Activated T-helper 1 cell treated with anti-CD3 and anti-CD28 coated beads, Interleukin-12 subunit alpha, Interleukin-12 subunit beta, Interleukin-2, Interleukin-4 antibody, amounts not matched to agents 30 ng/mL and 10 ng/mL and 1 ng/mL, durations not matched to agents 14 hours and 24 hours and 36 hours (primary cell): Measurements from ENCODE around the gene ADAMTS14. TPM values are rescaled to one million over a fixed set of nuclear protein-coding genes. Genes with fewer than 3 reads are reported as not detected.
A peak's percentile ranks its signal among the peaks of the same experiment; 100 is the strongest.
"Not testable (repeated sequence)": the region's sequence is repeated elsewhere in the genome, so short reads cannot be mapped to it uniquely, and the experiment has no call there.

Source experiments
- DNase-seq: peaks from one replicate; pipeline ENCODE4 v3.0.0; 2021; ENCODE audit warnings: low spot score
- H3K27ac Mint-ChIP-seq: one replicate; pipeline ENCODE4 v1.8.0; 2021; ENCODE audit warnings: mild to moderate bottlenecking, mixed read lengths
- H3K27me3 Mint-ChIP-seq: one replicate; pipeline ENCODE4 v1.8.0; 2022; ENCODE audit warnings: mild to moderate bottlenecking, moderate library complexity, mixed read lengths; ENCODE audit not compliant: insufficient read depth
- H3K36me3 Mint-ChIP-seq: one replicate; pipeline ENCODE4 v1.8.0; 2021; ENCODE audit warnings: low read depth, mixed read lengths
- H3K4me1 Mint-ChIP-seq: one replicate; pipeline ENCODE4 v1.8.0; 2021; ENCODE audit warnings: low read depth, mixed read lengths
- H3K4me3 Mint-ChIP-seq: one replicate; pipeline ENCODE4 v1.8.0; 2021; ENCODE audit warnings: mild to moderate bottlenecking, moderate library complexity, mixed read lengths
- H3K9me3 Mint-ChIP-seq: one replicate; pipeline ENCODE4 v1.8.0; 2021; ENCODE audit warnings: mixed read lengths
- intact Hi-C: fragments of 100-400 bp; cut with micrococcal nuclease; formaldehyde crosslinking; loops from one replicate; pipeline ENCODE4 v1.15.1; 2024
- total RNA-seq: library from RNA; stranded (reverse); gene quantifications from 2 replicates; pipeline ENCODE4 v1.2.3, GENCODE V29; 2022

ADAMTS14 gene
- total RNA-seq, 1 donor from 2014 or later = 0.21 TPM

DNA sequence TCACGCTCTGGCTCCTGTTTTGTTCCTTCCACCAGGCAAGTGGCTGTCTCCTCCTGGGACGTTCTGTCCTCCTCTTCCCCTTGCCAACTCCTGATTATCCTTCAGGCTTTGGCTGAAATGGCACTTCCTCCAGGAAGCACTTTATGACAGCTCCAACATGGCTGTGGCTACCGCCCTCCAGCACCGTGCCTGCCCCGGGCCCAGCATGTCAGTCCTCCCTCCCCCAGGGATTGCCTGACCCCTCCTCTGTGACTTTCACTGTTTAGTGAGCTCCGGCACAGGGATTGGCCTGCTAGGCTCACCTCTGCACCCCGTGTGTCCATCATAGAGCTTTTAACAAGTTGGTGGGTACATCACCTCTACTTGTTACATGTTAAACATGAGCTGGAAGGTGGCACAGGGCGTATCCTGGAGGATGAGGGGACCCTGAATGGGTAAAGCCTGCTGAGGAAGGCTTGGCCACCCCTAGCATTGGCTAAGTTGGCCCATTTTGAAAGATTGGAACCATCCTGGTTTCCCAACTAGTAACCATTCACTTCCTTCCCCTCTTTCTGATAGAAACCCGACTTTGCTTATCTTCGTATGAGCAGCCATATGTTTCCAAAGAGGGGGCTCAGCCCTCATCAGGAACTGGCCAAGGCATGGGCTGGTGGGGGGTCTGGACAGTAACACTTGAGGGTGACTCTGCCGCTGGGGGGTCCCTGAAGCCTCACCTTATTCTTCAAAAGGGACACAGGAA lies 10.5 kb upstream of the ADAMTS14 start:
- no peak for DNase-seq
- Mint-ChIP-seq H3K27ac (no peak overlapping the region), H3K4me3 (no peak overlapping the region), H3K36me3 (no peaks in the 10 kb centered on the region), H3K4me1 (peaks cover 11% of the 10 kb centered on the region), H3K27me3 (peaks cover 14% of the 10 kb centered on the region), H3K9me3 (peaks cover 5% of the 10 kb centered on the region)
- intact Hi-C loops = no loop called here

DNA sequence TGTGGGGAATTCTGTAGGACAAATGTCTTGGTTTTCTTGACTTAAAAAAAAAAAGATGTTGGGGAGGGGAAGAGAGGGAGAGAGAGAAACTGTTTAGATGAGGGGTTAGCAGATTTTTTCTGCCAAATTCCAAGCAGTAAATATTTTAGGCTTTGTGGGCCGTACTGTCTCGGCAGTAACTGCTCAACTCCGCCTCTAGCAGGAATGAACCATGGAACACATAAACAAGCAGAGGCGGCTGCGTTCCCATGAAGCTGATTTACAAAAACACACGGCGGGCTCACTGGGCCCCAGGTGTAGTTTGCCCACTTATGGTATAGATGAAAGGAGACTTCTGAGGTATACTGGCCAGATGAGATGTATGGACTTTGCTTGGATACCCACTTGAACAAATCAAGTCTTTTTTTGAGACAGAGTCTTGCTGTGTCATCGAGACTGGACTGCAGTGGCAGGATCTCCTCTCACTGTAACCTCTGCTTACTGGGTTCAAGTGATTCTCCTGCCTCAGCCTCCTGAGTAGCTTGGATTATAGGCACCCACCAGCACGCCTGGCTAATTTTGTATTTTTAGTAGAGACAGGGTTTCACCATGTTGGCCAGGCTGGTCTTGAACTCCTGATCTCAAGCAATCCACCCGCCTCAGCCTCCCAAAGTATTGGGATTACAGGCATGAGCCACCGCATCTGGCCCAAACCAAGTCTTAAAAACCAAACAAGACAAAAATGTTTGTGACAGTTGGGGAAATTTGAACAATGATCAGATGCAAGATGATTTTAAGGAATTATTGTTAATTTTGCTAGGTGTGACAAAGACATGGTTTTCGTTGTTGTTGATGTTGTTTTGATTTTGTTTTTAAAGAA lies 9.7 kb upstream of the ADAMTS14 start:
- Mint-ChIP-seq H3K27ac (no peak overlapping the region), H3K4me3 (no peak overlapping the region), H3K27me3 (peaks cover 14% of the 10 kb centered on the region), H3K4me1 (peaks cover 3% of the 10 kb centered on the region), H3K36me3 (no peaks in the 10 kb centered on the region), H3K9me3 (peaks cover 5% of the 10 kb centered on the region)
- no peak for DNase-seq
- intact Hi-C loops = no loop called here

DNA sequence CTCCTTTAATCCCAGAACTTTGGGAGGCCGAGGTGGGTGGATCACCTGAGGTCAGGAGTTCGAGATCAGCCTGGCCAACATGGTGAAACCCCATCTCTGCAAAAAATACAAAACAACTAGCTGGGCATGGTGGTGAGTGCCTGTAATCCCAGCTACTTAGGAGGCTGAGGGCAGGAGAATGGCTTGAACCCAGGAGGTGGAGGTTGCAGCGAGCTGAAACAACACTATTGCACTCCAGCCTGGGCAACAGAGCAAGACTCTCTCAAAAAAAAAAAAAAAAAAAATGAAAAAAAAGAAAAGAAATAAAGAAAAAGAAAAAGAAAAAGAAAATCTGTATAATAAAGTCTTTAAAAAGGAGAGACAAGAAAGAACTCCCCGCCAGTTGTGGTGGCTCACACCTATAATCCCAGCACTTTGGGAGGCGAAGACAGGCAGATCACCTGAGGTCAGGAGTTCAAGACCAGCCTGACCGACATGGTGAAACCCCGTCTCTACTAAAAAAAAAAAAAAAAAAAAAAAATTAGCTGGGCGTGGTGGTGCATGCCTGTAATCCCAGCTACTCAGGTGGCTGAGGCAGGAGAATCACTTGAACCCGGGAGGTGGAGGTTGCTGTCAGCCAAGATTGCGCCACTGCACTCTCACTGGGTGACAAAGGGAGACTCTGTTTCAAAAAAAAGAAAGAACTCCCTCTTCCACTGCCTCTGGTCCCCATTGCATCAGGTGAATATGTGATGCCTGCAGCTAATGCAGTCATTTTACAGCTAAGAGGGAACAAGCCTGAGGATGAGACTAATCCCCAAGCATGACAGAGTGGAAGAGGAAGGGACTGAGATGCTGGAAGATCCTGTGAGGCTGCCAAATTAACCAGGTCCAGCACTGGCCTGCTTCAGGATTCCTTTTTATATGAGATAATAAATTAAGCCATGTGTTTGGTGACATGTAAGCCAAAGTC lies 8.6 kb upstream of the ADAMTS14 start:
- intact Hi-C loops, H3K36me3 Mint-ChIP-seq, H3K4me3 Mint-ChIP-seq, H3K4me1 Mint-ChIP-seq, H3K27ac Mint-ChIP-seq, DNase-seq, H3K9me3 Mint-ChIP-seq: not testable (repeated sequence)
- H3K27me3 Mint-ChIP-seq = peaks cover 16% of the 10 kb centered on the region

DNA sequence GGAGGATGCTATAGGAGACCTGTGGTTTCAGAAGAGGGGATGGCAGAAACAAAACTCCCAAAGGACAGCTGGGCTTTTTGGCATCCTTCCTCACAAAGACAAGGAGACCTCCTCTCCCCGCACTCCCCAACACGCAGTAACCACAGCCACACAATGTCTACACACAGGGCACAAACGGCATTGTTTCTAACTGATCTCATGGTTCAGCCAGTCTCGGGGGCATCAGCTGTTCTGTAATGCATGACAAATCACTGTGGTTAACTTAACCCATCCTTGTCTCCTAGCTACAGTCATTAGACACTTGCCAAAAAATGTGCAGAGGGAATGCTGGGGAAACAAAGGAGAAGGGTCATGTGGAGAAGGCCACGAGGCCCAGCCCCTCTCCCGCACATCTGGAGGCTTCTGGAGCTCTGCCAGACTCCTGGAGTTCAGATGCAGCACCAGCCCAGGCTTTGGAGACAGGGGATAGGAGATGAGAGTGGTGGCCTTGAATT lies 7.6 kb upstream of the ADAMTS14 start:
- Mint-ChIP-seq H3K9me3 (no peaks in the 10 kb centered on the region), H3K27me3 (peaks cover 12% of the 10 kb centered on the region), H3K36me3 (no peaks in the 10 kb centered on the region), H3K4me3 (no peak overlapping the region), H3K4me1 (no peaks in the 10 kb centered on the region), H3K27ac (no peak overlapping the region)
- intact Hi-C loops = no loop called here
- DNase-seq = no peak

DNA sequence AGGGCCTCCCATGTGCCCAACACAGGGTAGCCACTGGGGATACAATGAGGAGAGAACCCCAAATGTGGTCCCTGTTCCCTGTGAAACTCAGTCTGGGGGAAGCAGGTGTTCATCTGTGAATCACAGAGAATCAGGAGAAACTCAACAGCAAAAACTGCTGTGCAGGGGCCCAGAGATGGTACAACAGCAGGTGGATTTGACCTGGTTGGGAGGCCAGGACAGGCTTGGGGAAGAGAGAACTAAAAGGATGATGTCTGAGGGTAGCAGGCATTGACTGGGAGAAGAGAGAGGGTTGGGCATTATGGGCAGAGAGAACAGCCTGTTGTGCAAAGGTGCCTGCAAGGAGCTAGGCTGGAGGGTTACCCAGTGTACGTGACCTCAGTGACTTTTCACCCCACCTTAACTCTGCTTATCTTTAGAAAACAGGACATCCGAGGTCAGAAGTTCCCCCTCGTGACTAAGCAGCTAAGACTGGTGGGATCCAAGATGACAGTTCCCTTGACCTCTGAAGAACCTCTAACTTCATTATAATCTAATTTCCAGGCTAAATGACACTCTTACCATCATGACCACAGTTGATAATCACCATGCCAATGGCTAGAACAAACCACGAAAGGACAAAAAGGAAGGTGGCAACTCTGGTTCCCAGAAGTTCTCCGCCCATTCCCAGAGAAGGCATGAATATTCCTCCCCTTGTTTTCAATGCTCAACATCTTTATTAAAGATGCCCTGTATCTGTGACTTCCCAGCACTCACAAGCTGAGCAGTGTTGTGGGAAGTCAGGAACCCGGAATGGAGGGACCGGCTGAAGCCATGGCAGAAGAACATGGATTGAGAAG lies 5.1 kb upstream of the ADAMTS14 start:
- Mint-ChIP-seq H3K27ac (no peak overlapping the region), H3K4me1 (no peaks in the 10 kb centered on the region), H3K4me3 (no peak overlapping the region), H3K9me3 (no peaks in the 10 kb centered on the region), H3K27me3 (peaks cover 28% of the 10 kb centered on the region), H3K36me3 (no peaks in the 10 kb centered on the region)
- intact Hi-C loops = no loop called here
- no peak for DNase-seq

DNA sequence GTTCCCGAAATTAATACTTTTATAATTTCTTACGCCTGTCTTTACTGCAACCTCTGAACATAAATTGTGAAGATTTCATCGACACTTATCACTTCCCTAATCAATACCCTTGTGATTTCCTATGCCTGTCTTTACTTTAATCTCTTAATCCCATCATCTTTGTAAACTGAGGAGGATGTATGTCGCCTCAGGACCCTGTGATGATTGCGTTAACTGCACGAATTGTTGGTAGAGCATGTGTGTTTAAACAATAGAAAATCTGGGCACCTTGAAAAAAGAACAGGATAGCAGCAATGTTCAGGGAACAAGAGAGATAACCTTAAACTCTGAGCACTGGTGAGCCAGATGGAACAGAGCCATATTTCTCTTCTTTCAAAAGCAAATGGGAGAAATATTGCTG lies 4.5 kb upstream of the ADAMTS14 start:
- peaks cover 28% of the 10 kb centered on the region for H3K27me3 Mint-ChIP-seq
- H3K9me3 Mint-ChIP-seq, H3K4me3 Mint-ChIP-seq, H3K36me3 Mint-ChIP-seq, H3K27ac Mint-ChIP-seq, DNase-seq, intact Hi-C loops, H3K4me1 Mint-ChIP-seq: not testable (repeated sequence)

DNA sequence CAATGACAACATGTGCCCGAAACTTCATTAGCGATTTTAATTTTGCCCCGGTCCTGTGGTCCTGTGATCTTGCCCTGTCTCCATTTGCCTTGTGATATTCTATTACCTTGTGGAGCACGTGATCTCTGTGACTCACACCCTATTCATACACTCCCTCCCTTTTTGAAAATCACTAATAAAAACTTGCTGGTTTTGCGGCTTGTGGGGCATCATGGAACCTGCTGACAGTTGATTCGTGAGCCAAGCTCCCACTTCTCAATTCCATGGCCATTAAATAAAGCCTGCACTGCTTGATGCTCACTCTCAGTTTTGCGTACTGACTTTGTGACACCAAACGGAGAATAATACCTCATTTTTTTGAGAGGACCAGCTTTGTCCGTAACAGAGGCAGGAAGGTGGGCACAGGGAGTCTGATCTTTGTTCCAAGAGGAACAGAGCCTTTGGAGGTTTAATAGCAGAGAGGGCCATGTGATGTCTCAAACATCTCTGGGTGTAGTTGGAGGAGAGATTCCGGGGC lies 3.8 kb upstream of the ADAMTS14 start:
- intact Hi-C loops = no loop called here
- H3K4me3 Mint-ChIP-seq = no peak overlapping the region
- no peak overlapping the region for H3K27ac Mint-ChIP-seq
- no peaks in the 10 kb centered on the region for H3K36me3 Mint-ChIP-seq
- no peak for DNase-seq
- no peaks in the 10 kb centered on the region for H3K9me3 Mint-ChIP-seq
- H3K4me1 Mint-ChIP-seq = peaks cover 7% of the 10 kb centered on the region
- peaks cover 33% of the 10 kb centered on the region for H3K27me3 Mint-ChIP-seq

DNA sequence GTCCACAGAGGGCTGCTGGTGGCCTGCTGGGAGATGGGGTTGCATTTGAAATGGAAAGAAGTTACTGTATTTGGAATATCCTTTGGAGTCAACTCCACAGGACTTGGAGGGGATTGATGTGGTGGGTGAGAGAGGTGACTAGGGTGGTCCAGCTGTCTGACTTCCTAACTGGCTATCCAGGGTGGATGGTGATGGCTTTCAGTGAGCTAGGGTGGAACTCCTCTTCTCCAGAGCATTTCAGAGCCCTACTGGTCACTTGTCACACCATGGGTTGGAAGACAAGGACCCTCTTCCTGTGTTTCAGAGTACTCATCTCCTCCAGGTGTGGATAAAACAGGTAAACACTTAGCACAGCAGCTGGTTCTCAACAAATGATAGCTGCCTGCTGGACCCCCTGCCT lies 3.3 kb upstream of the ADAMTS14 start:
- no peak overlapping the region for H3K27ac Mint-ChIP-seq
- DNase-seq = no peak
- H3K4me1 Mint-ChIP-seq = peaks cover 7% of the 10 kb centered on the region
- no peaks in the 10 kb centered on the region for H3K9me3 Mint-ChIP-seq
- no peak overlapping the region for H3K4me3 Mint-ChIP-seq
- H3K36me3 Mint-ChIP-seq = no peaks in the 10 kb centered on the region
- intact Hi-C loops = no loop called here
- H3K27me3 Mint-ChIP-seq = peaks cover 38% of the 10 kb centered on the region

DNA sequence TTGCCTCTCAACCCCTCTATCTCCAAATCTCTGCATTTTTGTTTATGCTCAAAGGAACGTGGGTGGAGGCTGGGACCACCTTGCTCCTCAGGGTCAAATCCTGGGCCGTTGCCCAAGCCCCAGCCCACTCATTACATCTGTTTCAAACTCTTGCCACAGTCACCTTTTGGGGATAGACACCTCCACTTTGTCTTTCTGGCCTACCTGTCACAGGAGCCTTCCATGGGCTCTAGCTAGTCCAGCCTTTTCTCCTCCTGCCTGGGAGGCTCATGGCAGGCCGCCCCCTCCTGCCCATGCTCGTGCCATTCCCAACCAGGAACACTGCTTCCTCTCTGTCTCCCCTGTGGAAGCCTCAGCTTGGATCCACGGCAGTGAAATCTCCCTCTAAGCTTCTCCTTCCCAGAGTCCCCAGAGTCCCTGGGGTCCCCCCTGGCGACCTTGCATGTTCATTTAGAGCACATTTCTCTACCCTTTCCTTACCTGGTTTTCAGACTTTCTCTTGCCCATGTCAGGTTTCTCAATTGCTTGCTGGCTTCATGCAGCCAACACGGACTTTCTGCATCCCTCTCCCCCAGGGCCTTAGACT lies 2.5 kb upstream of the ADAMTS14 start:
- intact Hi-C loops = no loop called here
- no peak overlapping the region for H3K27ac Mint-ChIP-seq
- H3K27me3 Mint-ChIP-seq = peaks cover 35% of the 10 kb centered on the region
- no peaks in the 10 kb centered on the region for H3K9me3 Mint-ChIP-seq
- no peak overlapping the region for H3K4me3 Mint-ChIP-seq
- H3K36me3 Mint-ChIP-seq = no peaks in the 10 kb centered on the region
- DNase-seq = no peak
- H3K4me1 Mint-ChIP-seq = peaks cover 7% of the 10 kb centered on the region

DNA sequence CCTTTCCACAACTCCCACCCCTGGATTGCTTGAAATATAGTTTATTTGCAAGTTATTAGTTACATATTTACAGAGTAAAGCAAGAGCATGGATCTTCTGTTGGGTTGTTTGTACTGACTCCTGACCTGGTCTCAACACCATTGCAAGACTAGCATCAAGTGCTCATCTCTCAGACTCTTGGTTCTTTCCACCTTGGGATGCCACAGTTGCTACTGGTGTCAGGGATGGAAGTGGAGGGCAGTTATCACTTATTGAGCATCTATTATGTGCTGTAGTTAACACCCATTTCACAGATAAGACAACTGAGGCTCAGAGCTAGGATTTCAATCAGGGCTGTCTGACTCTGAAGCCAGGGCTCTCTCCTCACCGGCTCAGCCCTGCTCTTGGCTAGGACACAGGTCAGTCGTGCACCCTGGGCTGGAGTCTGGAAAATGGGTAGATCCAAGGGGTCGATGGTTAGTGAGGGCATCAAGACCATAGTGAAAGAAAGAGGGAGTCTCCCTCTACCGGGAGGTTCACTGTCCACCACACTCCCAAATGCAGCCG lies 614 bp upstream of the ADAMTS14 start:
- Mint-ChIP-seq H3K9me3 (no peaks in the 10 kb centered on the region), H3K4me3 (peak overlapping the region; percentile 57), H3K36me3 (no peaks in the 10 kb centered on the region), H3K4me1 (peaks cover 7% of the 10 kb centered on the region), H3K27me3 (peaks cover 35% of the 10 kb centered on the region), H3K27ac (no peak overlapping the region)
- intact Hi-C loops = loop anchor here (2.0 kb wide), 1 partner anchor 15 kb away; no protein-coding TSS in a partner anchor
- DNase-seq = no peak
